ENCODE results near the gene OR1E2. TPM values are rescaled to one million over a fixed set of nuclear protein-coding genes. Genes with fewer than 3 reads are reported as not detected.

OR1E2 gene
- not detected in 2 replicates for total RNA-seq

GRCh38 chr17:3433741-3434140 is at the start of gene OR1E2:
Gene OR1E2 (minus strand): TSS chr17:3433841. CDS start chr17:3433841, 0 bp downstream.

GRCh38 chr17:3475812-3476610 is 42.4 kb upstream of the OR1E2 start, which contains the start of gene ASPA:
Gene ASPA (plus strand): TSS chr17:3475997. CDS start chr17:3476160, 163 bp downstream.

GRCh38 chr17:3471599-3471998 is 38.0 kb upstream of the OR1E2 start, which contains the start of gene SPATA22:
Gene SPATA22 (minus strand): TSS chr17:3471819. CDS start chr17:3469325, 2,494 bp downstream.

GRCh38 chr17:3411070-3411469 is 22.6 kb downstream of the OR1E2 start, which contains the start of gene OR3A3:
Gene OR3A3 (plus strand): TSS chr17:3411370.

GRCh38 chr17:3398310-3398709 is 35.3 kb downstream of the OR1E2 start, which contains the start of gene OR1E1:
Gene OR1E1 (minus strand): TSS chr17:3398410. CDS start chr17:3398410, 0 bp downstream.

GRCh38 chr17:3385869-3386816 is 47.5 kb downstream of the OR1E2 start, which contains the start of gene OR3A2:
Gene OR3A2 (minus strand): TSS chr17:3386308.

Other genes starting within 250 kb of the OR1E2 start
- not detected in 2 replicates for gene OR1A2, start 236.3 kb downstream of the OR1E2 start, total RNA-seq
- not detected in 2 replicates for gene OR1A1, start 226.2 kb downstream of the OR1E2 start, total RNA-seq
- gene OR3A1, start 135.5 kb downstream of the OR1E2 start, total RNA-seq: not detected in 2 replicates
- not detected in 2 replicates for gene OR3A2, start 47.5 kb downstream of the OR1E2 start, total RNA-seq
- gene OR1E1, start 35.4 kb downstream of the OR1E2 start, total RNA-seq: not detected in 2 replicates
- not detected in 2 replicates for gene OR3A3, start 22.5 kb downstream of the OR1E2 start, total RNA-seq
- gene SPATA22, start 38.0 kb upstream of the OR1E2 start, total RNA-seq: 0.40 and 0.65 TPM in 2 replicates
- gene ASPA, start 42.2 kb upstream of the OR1E2 start, total RNA-seq: under 0.01 TPM in 1 of 2 replicates, not detected in the other
- under 0.01 TPM in 1 of 2 replicates, not detected in the other for gene TRPV3, start 124.0 kb upstream of the OR1E2 start, total RNA-seq
- gene TRPV1, start 175.6 kb upstream of the OR1E2 start, total RNA-seq: 0.80 and 1.4 TPM in 2 replicates
- 12.2 and 19.2 TPM in 2 replicates for gene SHPK, start 202.4 kb upstream of the OR1E2 start, total RNA-seq
- 21.0 and 25.1 TPM in 2 replicates for gene CTNS, start 202.9 kb upstream of the OR1E2 start, total RNA-seq
- 159 and 179 TPM in 2 replicates for gene TAX1BP3, start 234.7 kb upstream of the OR1E2 start, total RNA-seq
- 16.9 and 26.9 TPM in 2 replicates for gene EMC6, start 235.0 kb upstream of the OR1E2 start, total RNA-seq

Data from thoracic aorta endothelial cell (primary cell).